ENCODE measurements around the gene JAG2. TPM values are rescaled to one million over a fixed set of nuclear protein-coding genes. Genes with fewer than 3 reads are reported as not detected.
A peak's percentile ranks its signal among the peaks of the same experiment; 100 is the strongest.

JAG2 gene
- total and polyA plus RNA-seq, 7 donors: 10.6 to 34.0 (median 25.9) TPM

DNA sequence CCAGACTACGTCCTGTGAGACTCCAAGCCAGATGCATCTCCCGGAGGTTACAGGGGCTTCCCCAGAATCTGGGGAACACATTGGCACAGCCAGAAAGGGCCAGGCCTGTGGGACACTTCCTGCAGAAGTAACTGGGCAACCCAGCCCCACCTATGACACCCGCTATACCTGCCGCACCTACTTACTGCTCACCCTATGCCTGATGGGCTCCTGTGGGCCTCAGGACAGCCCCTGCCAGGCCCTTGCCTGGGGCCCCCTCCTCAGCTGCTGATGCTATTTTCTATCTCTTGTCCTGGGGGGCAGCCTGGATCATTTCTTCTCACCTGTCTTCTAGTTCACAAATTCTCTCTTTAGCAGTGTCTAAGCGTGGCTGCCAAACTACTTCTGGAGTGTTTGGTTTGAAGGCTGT is 28.7 kb downstream of the JAG2 start:
- DNase-seq (no peak), ATAC-seq (no peak)
- Histone ChIP-seq H3K4me1 (no peaks in the 10 kb centered on the region), H3K4me3 (no peak overlapping the region), H3K27me3 (ENCODE audit: insufficient read depth in 3 of 3, low read length in 2 of 3) (no peaks in the 10 kb centered on the region), H3K36me3 (ENCODE audit: insufficient read depth in 1 of 2, low read depth in 1 of 2) (peaks cover 0 to 42% of the 10 kb centered on the region in 2 donors), H3K9me3 (peaks cover 11% of the 10 kb centered on the region), H3K27ac (no peak overlapping the region)
- intact Hi-C loops (cut with DNase I): no loop called here
- TF ChIP-seq, protein P1, sequence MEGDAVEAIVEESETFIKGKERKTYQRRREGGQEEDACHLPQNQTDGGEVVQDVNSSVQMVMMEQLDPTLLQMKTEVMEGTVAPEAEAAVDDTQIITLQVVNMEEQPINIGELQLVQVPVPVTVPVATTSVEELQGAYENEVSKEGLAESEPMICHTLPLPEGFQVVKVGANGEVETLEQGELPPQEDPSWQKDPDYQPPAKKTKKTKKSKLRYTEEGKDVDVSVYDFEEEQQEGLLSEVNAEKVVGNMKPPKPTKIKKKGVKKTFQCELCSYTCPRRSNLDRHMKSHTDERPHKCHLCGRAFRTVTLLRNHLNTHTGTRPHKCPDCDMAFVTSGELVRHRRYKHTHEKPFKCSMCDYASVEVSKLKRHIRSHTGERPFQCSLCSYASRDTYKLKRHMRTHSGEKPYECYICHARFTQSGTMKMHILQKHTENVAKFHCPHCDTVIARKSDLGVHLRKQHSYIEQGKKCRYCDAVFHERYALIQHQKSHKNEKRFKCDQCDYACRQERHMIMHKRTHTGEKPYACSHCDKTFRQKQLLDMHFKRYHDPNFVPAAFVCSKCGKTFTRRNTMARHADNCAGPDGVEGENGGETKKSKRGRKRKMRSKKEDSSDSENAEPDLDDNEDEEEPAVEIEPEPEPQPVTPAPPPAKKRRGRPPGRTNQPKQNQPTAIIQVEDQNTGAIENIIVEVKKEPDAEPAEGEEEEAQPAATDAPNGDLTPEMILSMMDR (IDR thresholded peaks at IDR 0.05): no peak
- 90 to 100% (median 97%) methylated on average over 5 of the region's 5 CpGs for WGBS, 3 donors

DNA sequence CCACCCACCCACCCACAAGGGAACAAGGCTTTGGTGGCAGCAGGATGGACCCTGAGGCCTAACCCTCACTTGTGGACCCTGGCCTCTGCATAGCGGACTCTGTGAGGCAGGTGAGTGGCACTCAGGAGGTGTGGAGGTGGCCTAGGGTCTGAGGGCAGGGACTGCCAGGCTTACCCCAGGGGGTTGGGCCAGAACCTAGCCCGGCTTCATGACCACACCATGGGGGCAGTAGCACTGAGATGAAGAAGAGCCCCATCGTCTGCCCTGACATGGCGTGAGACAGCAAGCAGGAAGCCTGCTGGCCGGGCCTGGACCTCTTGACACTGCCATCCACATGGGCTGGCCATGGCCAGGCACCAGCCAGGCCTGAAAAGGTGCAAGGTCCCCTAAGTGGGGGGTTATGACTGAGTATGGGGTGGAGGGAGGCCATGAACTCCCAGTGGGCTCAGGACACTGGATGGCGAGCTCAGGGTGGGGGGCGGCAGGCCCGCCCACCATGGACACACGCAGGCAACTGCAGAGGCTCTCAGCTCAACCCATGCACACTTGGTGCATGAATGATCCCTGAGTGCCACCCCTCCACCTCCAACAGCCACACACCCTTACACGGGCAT is 29.3 kb downstream of the JAG2 start:
- H3K4me3 ChIP-seq: no peak overlapping the region
- no peaks in the 10 kb centered on the region for H3K4me1 ChIP-seq
- H3K27me3 ChIP-seq (ENCODE audit: insufficient read depth in 3 of 3, low read length in 2 of 3): no peaks in the 10 kb centered on the region
- peak in 1 of 4 donors; percentile 17 for ATAC-seq
- intact Hi-C loops (cut with DNase I): no loop called here
- TF ChIP-seq, protein P1 (IDR thresholded peaks at IDR 0.05): no peak
- peaks cover 11% of the 10 kb centered on the region for H3K9me3 ChIP-seq
- DNase-seq: no peak
- no peak overlapping the region for H3K27ac ChIP-seq
- peaks cover 0 to 37% of the 10 kb centered on the region in 2 donors for H3K36me3 ChIP-seq (ENCODE audit: insufficient read depth in 1 of 2, low read depth in 1 of 2)
- WGBS, 3 donors: 78 to 91% (median 90%) methylated on average over 10 of the region's 10 CpGs

DNA sequence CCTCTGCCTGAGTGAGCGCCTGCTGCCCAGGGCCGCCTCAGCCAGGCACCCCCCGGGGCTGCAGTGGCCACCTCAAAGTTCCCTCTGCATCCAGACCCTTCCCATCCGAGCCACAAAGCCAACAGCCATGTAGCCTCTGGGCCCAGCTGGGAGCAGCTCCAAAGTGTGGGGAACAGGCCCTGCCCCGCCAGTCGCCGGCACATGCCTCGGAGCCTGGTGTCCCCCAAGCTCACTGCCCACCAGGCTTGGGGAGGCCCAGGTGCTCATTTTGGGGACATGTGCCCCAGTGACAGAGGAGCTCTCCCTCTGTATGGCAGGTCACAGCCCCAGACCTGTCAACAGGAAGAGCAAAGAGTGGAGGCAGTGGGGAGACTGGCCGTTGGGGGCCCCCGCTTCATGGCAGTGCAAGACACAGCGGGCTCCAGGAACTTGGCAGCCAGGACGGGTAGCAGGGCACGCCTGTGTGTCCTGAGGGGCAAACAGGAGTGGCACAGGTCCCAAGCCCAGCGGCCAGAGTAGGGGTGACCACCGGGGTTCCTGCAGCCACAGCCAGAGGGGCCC is 29.9 kb downstream of the JAG2 start:
- no peak overlapping the region for H3K27ac ChIP-seq
- ATAC-seq (no peak), DNase-seq (no peak)
- no peaks in the 10 kb centered on the region for H3K4me1 ChIP-seq
- no peak overlapping the region for H3K4me3 ChIP-seq
- TF ChIP-seq, protein P1 (IDR thresholded peaks at IDR 0.05): no peak
- no peaks in the 10 kb centered on the region for H3K27me3 ChIP-seq (ENCODE audit: insufficient read depth in 3 of 3, low read length in 2 of 3)
- intact Hi-C loops (cut with DNase I): no loop called here
- WGBS, 3 donors: 90 to 95% (median 93%) methylated on average over 14 to 15 of the region's 15 CpGs
- H3K36me3 ChIP-seq (ENCODE audit: insufficient read depth in 1 of 2, low read depth in 1 of 2): peaks cover 0 to 34% of the 10 kb centered on the region in 2 donors
- peaks cover 11% of the 10 kb centered on the region for H3K9me3 ChIP-seq

DNA sequence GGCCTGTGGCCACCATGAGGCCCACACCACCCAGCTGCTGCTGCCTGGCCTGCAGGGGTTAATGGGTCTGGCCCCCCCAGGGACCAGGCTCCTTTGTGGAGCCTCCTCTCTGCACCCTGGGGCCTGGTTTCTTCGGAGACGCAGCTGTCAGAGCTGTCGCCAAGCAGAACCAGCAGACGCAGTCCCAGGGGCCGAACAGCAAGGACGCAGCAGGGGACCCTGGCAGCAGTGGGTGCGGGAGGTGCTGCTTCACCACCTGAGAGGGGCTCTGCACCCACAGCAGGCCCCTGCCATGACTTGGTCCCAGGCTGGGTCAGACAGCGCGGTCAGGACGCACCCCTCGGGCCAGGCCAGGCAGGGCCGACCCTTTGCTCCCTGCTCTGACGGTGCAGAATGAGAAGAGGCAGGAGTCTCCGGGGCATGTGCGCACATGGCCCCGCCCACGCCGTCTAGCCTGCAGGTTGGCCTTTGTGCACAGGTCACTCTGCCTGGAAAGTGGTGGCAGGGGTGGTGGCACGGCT is 30.5 kb downstream of the JAG2 start:
- Histone ChIP-seq H3K27ac (no peak overlapping the region), H3K4me3 (no peak overlapping the region), H3K4me1 (no peaks in the 10 kb centered on the region), H3K27me3 (ENCODE audit: insufficient read depth in 3 of 3, low read length in 2 of 3) (no peaks in the 10 kb centered on the region), H3K9me3 (peaks cover 11% of the 10 kb centered on the region), H3K36me3 (ENCODE audit: insufficient read depth in 1 of 2, low read depth in 1 of 2) (peaks cover 0 to 29% of the 10 kb centered on the region in 2 donors)
- DNase-seq (no peak), ATAC-seq (peak in 2 of 4 donors; percentile 7 to 11)
- 84 to 88% (median 87%) methylated on average over 19 of the region's 19 CpGs for WGBS, 3 donors
- intact Hi-C loops (cut with DNase I): no loop called here
- TF ChIP-seq, protein P1 (IDR thresholded peaks at IDR 0.05): no peak
